Muscle of arm (tissue), 14 donors: ENCODE data around the gene KCNN1. TPM values are rescaled to one million over a fixed set of nuclear protein-coding genes. Genes with fewer than 3 reads are reported as not detected.
"Not testable (repeated sequence)": the region's sequence is repeated elsewhere in the genome, so short reads cannot be mapped to it uniquely, and the experiment has no call there.

Source experiments
- DNase-seq: peaks from one replicate; pipeline ENCODE4 v3.0.0-alpha.2; 2013
- long read RNA-seq, 11 donors: transcript quantifications; one replicate each; lab custom pipeline, GENCODE V29; 2026
- polyA plus RNA-seq, 12 donors: library from polyadenylated mRNA; unstranded; fragments of 120-200 nt; gene quantifications; one replicate each; pipeline ENCODE4 v1.2.1, GENCODE V29; 2013; ENCODE audit not compliant: insufficient read length in 12 of 12

KCNN1 gene
- polyA plus RNA-seq = 1 to 10 TPM in 6 of 12 donors, under 1 TPM in 4, not detected in 2; 0.56 to 6.9 (median 1.0) TPM
- long read RNA-seq, donor 1 = 0 reads
- long read RNA-seq, donor 2 = 0 reads
- long read RNA-seq, donor 3 = 0 reads
- long read RNA-seq, donor 4 = 0 reads
- long read RNA-seq, donor 5 = 0 reads
- long read RNA-seq, donor 6 = 0 reads
- long read RNA-seq, donor 7 = 0 reads
- long read RNA-seq, donor 8 = 0 reads
- long read RNA-seq, donor 9 = 0 reads
- long read RNA-seq, donor 10 = 0 reads
- long read RNA-seq, donor 11 = 0 reads

DNA sequence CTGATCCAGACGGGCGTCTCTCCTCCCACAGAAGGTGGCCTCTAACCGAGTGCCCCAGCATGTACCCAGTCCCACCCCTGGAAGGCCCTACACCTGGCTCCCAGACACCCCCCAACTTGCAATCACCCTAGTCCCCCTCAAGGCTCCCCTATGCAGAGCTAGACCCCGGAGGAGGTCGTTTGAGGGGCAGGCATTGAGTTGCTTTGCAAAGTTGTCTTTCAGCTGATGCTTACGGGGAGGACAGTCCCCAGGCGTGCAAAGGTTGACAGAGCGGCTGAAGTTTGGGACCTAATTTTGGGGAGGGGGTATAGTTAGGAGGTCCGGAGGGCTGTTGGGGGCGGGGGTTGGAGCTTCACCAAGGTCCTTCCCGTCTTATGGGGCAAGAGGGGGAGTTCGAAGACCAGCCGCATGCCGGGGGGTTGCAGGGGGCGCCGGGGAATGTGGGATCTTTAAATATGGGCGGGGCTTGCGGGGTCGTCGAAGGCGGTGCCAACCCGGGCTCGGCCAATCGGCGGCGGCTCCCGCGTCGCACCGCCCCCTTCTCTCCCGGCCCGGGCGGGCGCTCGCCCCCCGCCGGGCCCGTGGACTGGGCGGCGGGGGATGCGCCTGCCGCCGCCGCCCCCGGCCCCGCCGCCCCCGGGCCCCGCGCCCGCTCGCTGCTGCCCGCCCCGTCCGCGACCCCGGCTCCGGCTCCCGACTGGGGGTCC, at the start of gene KCNN1:
KCNN1 (plus strand) TSS at position 558 of the 707 bp plus-strand sequence. CDS start 6,782 bp downstream, outside the sequence.
- peak; percentile 38 for DNase-seq

DNA sequence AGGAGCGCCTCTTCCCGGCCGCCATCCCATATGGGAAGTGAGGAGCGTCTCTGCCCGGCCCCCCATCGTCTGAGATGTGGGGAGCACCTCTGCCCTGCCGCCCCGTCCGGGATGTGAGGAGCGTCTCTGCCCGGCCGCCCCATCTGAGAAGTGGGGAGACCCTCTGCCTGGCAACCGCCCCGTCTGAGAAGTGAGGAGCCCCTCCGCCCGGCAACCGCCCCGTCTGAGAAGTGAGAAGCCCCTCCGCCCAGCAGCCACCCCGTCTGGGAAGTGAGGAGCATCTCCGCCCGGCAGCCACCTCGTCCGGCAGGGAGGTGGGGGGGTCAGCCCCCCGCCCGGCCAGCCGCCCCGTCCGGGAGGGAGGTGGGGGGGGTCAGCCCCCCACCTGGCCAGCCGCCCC, 48.8 kb upstream of the KCNN1 start:
- not testable (repeated sequence) for DNase-seq

DNA sequence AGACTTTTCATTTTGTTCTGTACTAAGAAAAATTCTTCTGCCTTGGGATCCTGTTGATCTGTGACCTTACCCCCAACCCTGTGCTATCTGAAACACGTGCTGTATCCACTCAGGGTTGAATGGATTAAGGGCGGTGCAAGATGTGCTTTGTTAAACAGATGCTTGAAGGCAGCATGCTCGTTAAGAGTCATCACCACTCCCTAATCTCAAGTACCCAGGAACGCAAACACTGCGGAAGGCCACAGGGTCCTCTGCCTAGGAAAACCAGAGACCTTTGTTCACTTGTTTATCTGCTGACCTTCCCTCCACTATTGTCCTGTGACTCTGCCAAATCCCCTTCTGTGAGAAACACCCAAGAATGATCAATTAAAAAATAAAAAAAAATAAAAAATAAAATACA, 47.8 kb upstream of the KCNN1 start:
- DNase-seq = not testable (repeated sequence)

DNA sequence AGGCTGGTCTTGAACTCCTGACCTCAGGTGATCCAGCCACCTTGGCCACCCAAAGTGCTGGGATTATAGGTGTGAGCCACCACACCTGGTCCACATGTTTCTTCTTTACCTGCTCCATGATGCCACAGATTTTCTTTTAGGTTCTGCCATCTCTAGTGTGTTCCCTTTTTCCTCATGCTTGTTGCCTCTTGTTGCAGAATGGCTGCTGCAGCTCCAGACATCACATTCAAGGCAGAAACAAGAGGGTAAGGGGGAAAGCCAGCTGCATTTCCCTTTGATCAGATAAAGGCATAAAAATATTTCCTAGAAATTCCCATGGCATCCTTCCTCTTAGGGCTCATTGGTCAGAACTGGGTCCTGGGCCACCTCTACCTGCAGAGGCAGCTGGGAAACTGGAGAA, 46.4 kb upstream of the KCNN1 start:
- DNase-seq = no peak

DNA sequence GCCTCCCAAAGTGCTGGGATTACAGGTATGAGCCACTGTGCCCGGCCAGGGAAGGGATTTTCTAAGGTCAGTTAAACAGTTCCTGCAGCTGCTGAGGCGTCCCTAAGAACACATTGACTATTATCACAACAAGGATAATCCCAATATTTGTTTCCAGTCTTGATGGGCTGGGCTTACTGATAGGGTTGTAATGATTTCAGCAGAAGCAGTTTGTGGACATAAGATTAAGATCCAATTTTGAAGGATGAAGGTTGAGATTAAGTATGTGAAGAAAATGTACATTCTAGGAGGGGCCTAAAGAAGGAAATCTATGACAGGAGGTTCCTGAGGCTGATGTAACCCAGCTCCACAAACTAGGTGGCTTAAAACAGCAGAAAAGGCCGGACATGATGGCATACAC, 44.8 kb upstream of the KCNN1 start:
- no peak for DNase-seq

DNA sequence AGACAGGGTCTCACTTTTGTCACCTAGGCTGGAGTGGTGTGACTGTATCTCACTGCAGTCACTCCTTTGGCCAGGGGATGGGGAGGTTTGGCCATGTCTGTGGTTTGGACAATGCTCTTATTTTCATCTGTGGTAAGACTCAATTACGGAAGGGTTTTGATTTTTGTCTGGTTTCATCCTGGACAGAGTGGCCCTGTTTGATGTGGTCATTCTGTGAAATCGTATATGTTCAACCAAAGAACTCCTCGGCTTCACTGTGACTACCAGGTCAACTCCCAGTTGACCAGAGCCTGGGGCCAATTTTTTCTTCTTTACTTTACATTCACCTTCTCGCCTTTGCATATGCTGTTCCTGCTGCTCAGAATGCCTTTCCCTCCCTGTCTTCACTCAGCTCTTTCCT, 40.9 kb upstream of the KCNN1 start:
- DNase-seq = no peak

DNA sequence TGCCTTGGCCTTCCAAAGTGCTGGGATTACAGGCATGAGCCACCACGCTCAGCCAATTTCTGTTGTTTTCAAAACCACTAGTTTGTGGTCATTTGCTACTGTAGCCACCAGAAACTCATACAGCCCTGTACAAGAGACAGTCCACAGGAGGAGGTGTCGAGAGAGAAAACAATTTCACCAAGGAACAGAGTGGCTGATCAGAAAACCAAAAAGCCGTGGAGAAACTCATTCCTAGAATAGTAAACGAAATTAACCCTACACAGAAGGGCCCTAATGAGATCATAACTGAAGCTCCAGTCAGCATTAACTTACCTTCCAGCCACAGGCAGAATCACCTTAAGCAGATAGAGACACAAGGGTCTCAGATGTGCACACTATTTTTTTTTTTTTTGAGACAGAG, 37.9 kb upstream of the KCNN1 start:
- no peak for DNase-seq

DNA sequence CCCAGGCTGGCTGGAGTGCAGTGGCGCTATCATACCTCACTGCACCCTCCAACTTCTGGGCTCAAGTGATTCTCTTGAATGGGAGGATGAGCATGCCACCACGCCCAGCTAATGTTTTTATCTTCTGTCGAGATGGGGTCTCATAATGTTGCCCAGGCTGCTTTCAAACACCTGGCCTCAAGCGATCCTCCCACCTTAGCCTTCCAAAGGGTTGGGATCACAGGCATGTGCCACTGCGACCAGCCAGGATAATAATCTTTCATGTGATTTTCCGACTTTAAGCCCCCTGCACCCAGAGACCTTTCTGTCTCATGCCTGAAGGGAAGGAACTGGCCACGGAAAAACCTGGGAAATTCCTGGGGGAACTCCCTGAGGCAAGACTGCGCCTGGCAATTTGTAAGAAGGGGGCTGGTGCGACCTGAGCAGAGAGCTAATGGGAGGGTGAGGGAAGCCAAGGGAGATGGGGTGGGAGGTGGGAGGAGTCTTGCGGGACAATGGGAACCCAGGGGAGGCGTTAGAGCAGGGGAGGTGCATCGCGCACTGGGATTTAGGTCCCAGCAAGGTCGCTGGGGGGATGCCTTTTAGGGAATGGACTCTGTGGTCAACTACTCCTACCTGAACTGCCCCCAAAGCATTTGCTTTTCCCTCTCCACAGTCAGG, 35.2 kb upstream of the KCNN1 start:
- DNase-seq = no peak

DNA sequence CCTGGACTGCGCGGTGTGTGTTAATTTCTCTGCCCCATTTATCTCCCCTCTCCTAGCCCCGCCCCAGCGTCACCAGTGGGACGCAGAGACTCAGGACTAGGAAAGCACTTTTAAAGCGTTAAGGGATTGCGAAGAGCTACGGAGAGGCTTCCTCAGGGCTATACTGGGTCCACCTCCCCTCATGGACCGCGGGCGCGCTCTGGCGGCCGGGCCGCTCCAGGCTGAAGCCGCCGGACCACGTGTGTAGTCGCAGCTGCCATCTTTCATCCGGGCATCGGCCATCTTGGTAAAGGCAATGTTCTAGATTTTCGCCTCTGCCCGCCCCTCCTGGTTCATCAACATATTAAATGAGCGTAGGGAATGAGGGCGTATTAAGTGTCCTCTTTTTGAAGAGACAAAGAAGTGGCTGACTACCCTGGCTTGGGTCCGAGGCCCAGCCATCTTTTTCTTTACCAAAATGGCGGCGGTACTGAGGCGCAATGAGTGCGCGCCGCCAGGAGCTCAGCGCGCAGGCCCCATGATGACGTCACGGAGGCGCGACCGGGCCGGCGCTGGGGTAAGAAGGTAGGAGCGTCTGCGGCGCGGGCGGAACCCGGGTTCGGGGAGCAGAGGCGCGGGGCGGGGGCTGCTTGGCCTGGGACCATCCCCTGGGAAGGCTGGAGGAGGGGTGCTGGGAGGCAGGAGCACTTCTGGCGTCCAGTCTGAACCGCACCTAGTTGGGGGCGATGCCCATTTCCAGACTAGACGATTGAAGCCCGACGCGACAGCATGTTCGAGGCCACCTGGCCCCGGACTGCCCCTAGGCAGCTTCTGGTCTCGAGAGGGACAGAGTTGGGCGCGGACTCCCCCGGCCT, 34.2 kb upstream of the KCNN1 start, which contains the start of gene CCDC124:
CCDC124 (plus strand) TSS at position 531 of the 854 bp plus-strand sequence. CDS start 3,406 bp downstream, outside the sequence.
- peak; percentile 92 for DNase-seq

DNA sequence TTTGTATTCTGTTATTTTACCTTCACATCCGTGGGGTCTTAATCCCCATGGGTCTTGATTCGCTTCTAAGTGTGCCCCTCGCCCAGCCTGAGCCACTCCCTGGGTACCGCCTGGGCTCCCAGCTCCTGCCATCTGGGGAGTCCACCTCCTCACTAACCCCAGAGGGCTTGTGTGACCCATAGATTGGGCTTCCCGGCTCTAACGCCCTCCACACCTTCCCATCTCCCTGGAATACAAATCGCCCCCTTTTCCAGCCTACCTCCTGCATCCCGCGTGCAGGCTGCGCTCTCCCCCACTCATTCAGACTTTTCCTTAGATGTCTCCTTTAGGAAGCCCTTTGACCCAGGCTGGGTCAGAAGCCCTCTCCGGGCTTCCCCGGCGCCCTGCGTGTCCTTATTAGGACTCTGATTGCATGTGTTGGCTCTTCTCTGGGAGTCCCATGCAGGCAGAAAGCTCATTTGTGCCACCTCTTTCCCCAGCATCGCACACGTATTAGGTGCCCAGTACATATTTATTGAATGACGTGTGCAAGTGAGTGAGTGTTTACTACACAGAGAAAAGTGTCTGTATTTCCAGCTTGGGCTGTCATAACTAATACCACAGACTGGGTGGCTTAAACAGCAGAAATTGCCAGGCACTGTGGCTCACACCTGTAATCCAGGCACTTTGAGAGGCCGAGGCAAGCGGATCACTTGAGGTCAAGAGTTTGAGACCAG, 33.3 kb upstream of the KCNN1 start:
- no peak for DNase-seq

DNA sequence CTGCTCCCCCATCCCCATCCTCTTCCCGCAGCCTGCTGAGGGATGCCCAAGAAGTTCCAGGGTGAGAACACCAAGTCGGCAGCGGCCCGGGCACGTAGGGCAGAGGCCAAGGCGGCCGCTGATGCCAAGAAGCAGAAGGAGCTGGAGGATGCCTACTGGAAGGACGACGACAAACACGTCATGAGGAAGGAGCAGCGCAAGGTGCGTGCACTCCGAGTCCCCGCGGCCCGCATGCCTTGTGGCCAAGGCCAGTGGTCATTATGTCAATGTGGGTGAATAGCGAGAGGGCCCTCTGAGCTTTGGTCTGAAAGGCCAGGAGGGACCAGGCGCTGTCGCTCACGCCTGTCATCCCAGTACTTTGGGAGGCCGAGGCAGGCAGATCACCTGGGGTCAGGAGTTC, 30.5 kb upstream of the KCNN1 start:
- DNase-seq = no peak

DNA sequence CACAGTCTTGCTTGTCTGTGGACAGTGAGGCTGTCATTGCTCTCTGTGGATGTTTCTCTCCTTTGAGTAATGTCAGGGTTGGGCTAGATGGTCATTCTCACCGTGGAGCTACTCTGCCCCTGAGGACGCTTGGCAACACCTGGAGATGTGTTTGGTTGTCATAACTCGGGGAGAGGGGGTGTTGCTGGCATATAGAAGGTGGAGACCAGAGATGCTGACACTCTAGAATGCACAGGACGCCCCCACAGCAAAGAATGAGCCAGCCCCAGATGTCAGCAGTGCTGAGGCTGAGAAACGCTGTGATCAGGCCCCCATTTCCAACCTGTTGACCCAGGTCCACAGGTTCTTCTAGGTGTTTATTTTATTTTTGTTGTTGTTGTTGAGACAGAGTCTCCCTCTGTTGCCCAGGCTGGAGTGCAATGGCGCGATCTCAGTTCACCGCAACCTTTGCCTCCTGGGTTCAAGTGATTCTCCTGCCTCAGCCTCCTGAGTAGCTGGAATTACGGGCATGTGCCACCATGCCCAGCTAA, 29.5 kb upstream of the KCNN1 start:
- DNase-seq = no peak

DNA sequence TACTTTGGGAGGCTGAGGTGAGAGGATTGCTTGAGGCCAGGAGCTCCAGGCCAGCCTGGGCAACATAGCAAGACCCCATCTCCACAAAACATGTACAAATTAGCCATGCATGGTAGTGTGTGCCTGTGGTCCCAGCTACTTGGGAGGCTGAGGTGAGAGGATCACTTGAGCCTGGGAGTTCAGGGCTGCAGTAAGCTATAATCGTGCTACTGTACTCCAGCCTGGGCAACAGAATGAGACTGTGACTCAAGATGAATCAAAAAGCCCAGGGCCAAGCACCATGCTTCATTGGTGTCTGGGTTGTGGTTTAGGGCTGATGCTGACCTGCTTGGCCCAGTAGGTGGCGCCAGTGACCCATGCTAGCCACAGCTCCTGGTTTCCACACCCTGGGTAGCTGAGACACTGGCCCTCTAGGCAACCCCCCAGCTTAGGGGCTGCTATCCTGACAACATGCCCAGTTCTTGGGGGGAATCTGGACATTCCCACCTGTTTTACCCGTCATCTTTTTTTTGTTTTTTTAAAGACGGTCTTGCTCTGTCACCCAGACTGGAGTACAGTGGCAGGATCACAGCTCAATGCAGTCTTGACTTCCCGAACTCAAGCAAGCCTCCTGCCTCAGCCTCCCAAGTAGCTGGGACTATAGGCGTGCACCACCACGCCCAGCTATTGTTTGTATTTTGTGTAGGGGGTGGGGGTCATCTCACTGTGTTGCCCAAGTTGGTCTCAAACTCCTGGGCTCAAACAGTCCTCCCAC, 28.6 kb upstream of the KCNN1 start:
- DNase-seq = peak; percentile 74

DNA sequence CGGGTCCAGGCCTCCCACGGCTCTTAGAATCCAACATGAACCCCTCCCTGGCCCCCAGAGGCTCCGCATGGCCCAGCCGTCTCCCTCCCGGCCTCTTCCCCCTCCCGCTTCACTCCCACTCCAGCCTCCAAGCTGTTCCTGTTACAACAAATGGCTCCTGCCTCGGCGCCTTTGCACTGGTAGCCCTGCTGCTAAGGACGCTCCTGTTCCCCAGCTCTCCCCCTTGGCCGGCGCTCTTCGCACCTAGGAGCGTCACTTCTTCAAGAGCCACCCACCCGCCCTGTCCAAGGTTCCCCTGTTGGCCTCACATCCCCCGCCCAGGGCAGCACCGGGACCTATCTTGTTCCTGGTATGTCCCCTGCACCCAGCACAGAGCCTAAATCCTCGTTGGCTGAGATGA, 24.7 kb upstream of the KCNN1 start:
- no peak for DNase-seq

DNA sequence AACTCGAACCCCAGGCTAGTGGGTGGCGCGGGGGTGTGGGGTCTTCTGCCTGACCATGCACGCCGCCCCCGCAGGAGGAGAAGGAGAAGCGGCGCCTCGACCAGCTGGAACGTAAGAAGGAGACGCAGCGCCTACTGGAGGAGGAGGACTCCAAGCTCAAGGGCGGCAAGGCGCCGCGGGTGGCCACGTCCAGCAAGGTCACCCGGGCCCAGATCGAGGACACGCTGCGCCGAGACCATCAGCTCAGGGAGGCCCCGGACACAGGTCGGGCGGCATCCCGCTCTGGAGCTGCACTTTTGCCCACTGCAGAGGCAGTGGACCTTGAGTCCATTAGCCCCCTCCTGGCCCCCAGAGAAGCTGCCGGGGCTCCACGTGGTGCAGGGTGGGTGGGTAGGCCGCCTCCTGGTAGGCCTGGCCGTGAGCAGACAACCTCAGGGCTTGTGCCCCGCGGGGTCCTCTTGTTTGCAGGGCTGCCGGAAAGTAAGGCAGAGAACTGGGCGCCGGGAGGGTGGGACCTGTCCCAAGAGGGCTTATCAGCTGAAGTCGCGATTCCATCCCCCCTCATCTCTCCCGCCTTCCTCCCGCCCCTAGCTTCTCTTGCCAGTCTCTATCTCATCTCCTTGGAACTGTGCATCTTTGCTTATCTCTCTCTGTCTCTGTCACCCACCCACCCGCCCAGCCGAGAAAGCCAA, 24.2 kb upstream of the KCNN1 start:
- DNase-seq = no peak

DNA sequence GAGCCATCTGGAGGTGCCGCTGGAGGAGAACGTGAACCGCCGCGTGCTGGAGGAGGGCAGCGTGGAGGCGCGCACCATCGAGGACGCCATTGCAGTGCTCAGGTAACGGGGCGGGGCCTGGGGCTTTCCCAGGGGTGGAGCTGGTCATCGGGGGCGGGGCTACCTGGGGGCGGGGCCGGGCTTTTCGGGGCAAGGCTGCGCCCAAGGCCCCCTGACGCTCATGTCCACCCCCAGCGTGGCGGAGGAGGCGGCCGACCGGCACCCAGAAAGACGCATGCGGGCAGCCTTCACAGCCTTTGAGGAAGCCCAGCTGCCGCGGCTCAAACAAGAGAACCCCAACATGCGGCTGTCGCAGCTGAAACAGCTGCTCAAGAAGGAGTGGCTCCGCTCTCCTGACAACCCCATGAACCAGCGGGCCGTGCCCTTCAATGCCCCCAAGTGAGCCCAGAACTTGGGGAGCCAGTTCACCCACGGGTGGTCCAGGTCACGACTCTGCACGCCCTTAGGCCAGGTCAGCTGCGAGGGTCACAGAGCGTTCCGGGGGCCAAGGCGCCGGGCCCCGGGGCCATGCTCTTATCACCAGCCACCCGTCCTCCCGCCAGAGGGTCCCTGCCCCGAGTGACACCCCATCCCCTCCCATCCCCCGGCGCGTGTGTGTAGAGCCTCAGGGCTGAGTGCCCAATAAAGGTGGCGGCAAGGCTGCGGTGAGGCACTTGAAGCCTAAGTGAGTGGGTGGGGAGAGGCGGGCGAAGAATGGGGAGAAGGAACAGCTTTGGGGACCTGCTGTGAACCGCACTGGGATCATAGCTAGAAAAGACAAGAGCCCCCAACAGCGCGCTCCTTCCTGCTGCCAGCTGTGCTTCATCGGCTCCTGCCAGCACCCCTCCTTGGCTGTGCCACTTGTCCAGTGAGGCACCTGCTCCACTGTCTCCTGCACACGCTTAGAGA, 23.4 kb upstream of the KCNN1 start:
- no peak for DNase-seq

DNA sequence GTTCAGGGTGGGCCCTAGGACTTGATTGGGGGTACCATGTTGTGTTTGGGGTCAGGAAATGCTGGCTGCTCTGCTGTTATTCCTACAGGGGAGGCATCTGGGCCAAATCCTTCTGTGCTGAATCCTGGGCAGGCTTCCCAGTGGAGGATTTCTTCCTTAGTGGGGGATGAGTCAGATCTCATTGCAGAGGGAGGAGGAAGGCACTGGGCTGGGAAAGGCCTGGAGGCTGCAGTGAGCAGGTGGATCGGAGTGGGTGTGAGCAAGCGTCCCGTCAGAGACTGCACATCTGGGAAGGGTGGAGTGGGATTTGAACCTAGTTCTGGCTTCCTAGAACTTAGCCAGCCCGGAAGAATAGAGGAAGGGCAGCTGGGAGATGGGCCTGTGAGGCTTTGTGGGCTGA, 22.6 kb upstream of the KCNN1 start:
- no peak for DNase-seq
